Measurements from ENCODE around the gene SPIB.
"Not testable (repeated sequence)": the region's sequence is repeated elsewhere in the genome, so short reads cannot be mapped to it uniquely, and the experiment has no call there.

The SPIB gene

GRCh38 chr19:50420127-50420526 lies 1.4 kb downstream of the SPIB start:
- no peak for DNase-seq

GRCh38 chr19:50420808-50421207 lies 2.1 kb downstream of the SPIB start:
- DNase-seq, result no peak

GRCh38 chr19:50422397-50423278 lies 3.9 kb downstream of the SPIB start:
- DNase-seq, result no peak

GRCh38 chr19:50423279-50424113 lies 4.8 kb downstream of the SPIB start:
- no peak for DNase-seq

- no peak for DNase-seq
These were observed 6.8 kb downstream of the SPIB start for GRCh38 chr19:50425581-50425980.

- DNase-seq, result no peak
These were observed 8.7 kb downstream of the SPIB start for GRCh38 chr19:50427318-50427925.

- DNase-seq, result peak; percentile 37
These were observed 9.3 kb downstream of the SPIB start for GRCh38 chr19:50427997-50428425.

GRCh38 chr19:50428772-50429463 lies 10.2 kb downstream of the SPIB start:
- DNase-seq, result no peak

GRCh38 chr19:50430888-50431342 lies 12.2 kb downstream of the SPIB start:
- DNase-seq, result no peak

GRCh38 chr19:50431343-50432220 lies 12.8 kb downstream of the SPIB start:
- peak; percentile 89 for DNase-seq

- DNase-seq, result no peak
These were observed 13.7 kb downstream of the SPIB start, which contains the start of gene MYBPC2 for GRCh38 chr19:50432221-50433028. MYBPC2 (plus strand) TSS chr19:50432892; CDS start chr19:50432954, 62 bp downstream.

GRCh38 chr19:50433201-50434180 lies 14.8 kb downstream of the SPIB start:
- DNase-seq, result no peak

GRCh38 chr19:50434525-50434924 lies 15.8 kb downstream of the SPIB start:
- no peak for DNase-seq

- DNase-seq, result no peak
These were observed 16.5 kb downstream of the SPIB start for GRCh38 chr19:50435221-50435620.

- DNase-seq, result no peak
These were observed 16.9 kb downstream of the SPIB start for GRCh38 chr19:50435627-50436026.

GRCh38 chr19:50437862-50438449 lies 19.2 kb downstream of the SPIB start:
- DNase-seq, result no peak

GRCh38 chr19:50439130-50439529 lies 20.4 kb downstream of the SPIB start:
- not testable (repeated sequence) for DNase-seq

- DNase-seq, result no peak
These were observed 25.3 kb downstream of the SPIB start for GRCh38 chr19:50444059-50444458.

GRCh38 chr19:50447053-50447452 lies 28.3 kb downstream of the SPIB start:
- DNase-seq, result no peak
